ENCODE data around the gene APOA5. TPM values are rescaled to one million over a fixed set of nuclear protein-coding genes. Genes with fewer than 3 reads are reported as not detected.
"Not testable (repeated sequence)": the region's sequence is repeated elsewhere in the genome, so short reads cannot be mapped to it uniquely, and the experiment has no call there.

APOA5 gene
- polyA plus RNA-seq, 5 donors, result 0.09 TPM; not detected in 4

GRCh38 chr11:116774661-116775060, 17.0 kb downstream of the APOA5 start:
- DNase-seq, result no peak

GRCh38 chr11:116773203-116774097, 18.2 kb downstream of the APOA5 start:
- no peak for DNase-seq

GRCh38 chr11:116772443-116773202, 19.1 kb downstream of the APOA5 start, which contains the start of gene BUD13:
Gene BUD13 (minus strand): TSS chr11:116772987. CDS start chr11:116772964, 23 bp downstream.
- DNase-seq, result peak; percentile 88 to 89

- DNase-seq, result no peak
Measured at GRCh38 chr11:116771935-116772334, 19.7 kb downstream of the APOA5 start.

- no peak for DNase-seq
Measured at GRCh38 chr11:116762132-116762531, 29.5 kb downstream of the APOA5 start.

- DNase-seq, result not testable (repeated sequence)
Measured at GRCh38 chr11:116756044-116756443, 35.6 kb downstream of the APOA5 start.

GRCh38 chr11:116750070-116750718, 41.5 kb downstream of the APOA5 start:
- no peak for DNase-seq

- DNase-seq, result no peak
Measured at GRCh38 chr11:116742104-116742503, 49.6 kb downstream of the APOA5 start.

GRCh38 chr11:116740741-116741140, 50.9 kb downstream of the APOA5 start:
- DNase-seq, result no peak

Other genes starting within 250 kb of the APOA5 start
- 10 to 100 TPM; 32.2 to 40.9 (median 35.1) TPM for gene BUD13, start 18.9 kb downstream of the APOA5 start, polyA plus RNA-seq (ENCODE audit: insufficient read depth in 1 of 5, insufficient read length in 5 of 5, low replicate concordance in 1 of 5)
- 10 to 100 TPM; 46.1 to 54.3 (median 52.3) TPM for gene ZPR1, start 3.9 kb downstream of the APOA5 start, polyA plus RNA-seq (ENCODE audit: insufficient read depth in 1 of 5, insufficient read length in 5 of 5, low replicate concordance in 1 of 5)
- not detected for gene APOA4, start 31.4 kb upstream of the APOA5 start, polyA plus RNA-seq (ENCODE audit: insufficient read depth in 1 of 5, insufficient read length in 5 of 5, low replicate concordance in 1 of 5)
- 1 to 10 TPM in 1 of 5 donors, under 1 TPM in 1, not detected in 3; 0.33 to 9.0 TPM for gene APOC3, start 38.0 kb upstream of the APOA5 start, polyA plus RNA-seq (ENCODE audit: insufficient read depth in 1 of 5, insufficient read length in 5 of 5, low replicate concordance in 1 of 5)
- gene APOA1, start 45.7 kb upstream of the APOA5 start, polyA plus RNA-seq (ENCODE audit: insufficient read depth in 1 of 5, insufficient read length in 5 of 5, low replicate concordance in 1 of 5), result 10 to 100 TPM in 1 of 5 donors, 1 to 10 TPM in 4; 3.3 to 33.2 (median 4.4) TPM